H9 (cell line): Measurements from ENCODE around the gene TBC1D1. TPM values are rescaled to one million over a fixed set of nuclear protein-coding genes. Genes with fewer than 3 reads are reported as not detected.

Experiments used
- DNase-seq: peaks from one replicate; pipeline ENCODE4 v3.0.0-alpha.2; 2017
- H2AFZ ChIP-seq: one replicate; pipeline ENCODE4 v1.6.1; 2013; ENCODE audit warnings: mild to moderate bottlenecking, low read length, control low read depth, moderate library complexity
- H2AK5ac ChIP-seq: 2 replicates; pipeline ENCODE4 v1.6.1; 2013; ENCODE audit warnings: low read length, control low read depth, mixed read lengths; ENCODE audit not compliant: insufficient read length
- H2BK120ac ChIP-seq: one replicate; pipeline ENCODE4 v1.6.1; 2013; ENCODE audit warnings: low read depth, mild to moderate bottlenecking, low read length, control low read depth, inconsistent platforms; ENCODE audit not compliant: poor library complexity, severe bottlenecking
- H2BK12ac ChIP-seq: 2 replicates; pipeline ENCODE4 v1.6.1; 2013; ENCODE audit warnings: low read length, control low read depth, mixed read lengths, low read depth; ENCODE audit not compliant: insufficient read length
- H2BK15ac ChIP-seq: 2 replicates; pipeline ENCODE4 v1.6.1; 2013; ENCODE audit warnings: low read depth, low read length, control low read depth
- H2BK20ac ChIP-seq: one replicate; pipeline ENCODE4 v1.6.1; 2013; ENCODE audit warnings: low read depth, mild to moderate bottlenecking, low read length, control low read depth, inconsistent platforms; ENCODE audit not compliant: poor library complexity, severe bottlenecking
- H2BK5ac ChIP-seq: 2 replicates; pipeline ENCODE4 v1.6.1; 2013; ENCODE audit warnings: low read length, control low read depth, mixed read lengths; ENCODE audit not compliant: insufficient read length
- H3K14ac ChIP-seq: 2 replicates; pipeline ENCODE4 v1.6.1; 2013; ENCODE audit warnings: low read length, control low read depth; ENCODE audit not compliant: insufficient read depth
- H3K18ac ChIP-seq: 2 replicates; pipeline ENCODE4 v1.6.1; 2013; ENCODE audit warnings: low read depth, mild to moderate bottlenecking, mixed read lengths, low read length, control low read depth; ENCODE audit not compliant: insufficient read length
- H3K23ac ChIP-seq: 2 replicates; pipeline ENCODE4 v1.6.1; 2013; ENCODE audit warnings: low read length, control low read depth, mixed read lengths, low read depth; ENCODE audit not compliant: insufficient read length
- H3K23me2 ChIP-seq: 2 replicates; pipeline ENCODE4 v1.6.1; 2013; ENCODE audit warnings: low read depth, mild to moderate bottlenecking, mixed read lengths, low read length, control low read depth; ENCODE audit not compliant: insufficient read length, poor library complexity, severe bottlenecking
- H3K27ac ChIP-seq: 2 replicates; pipeline ENCODE4 v1.5.1; 2013; ENCODE audit warnings: low read length, control low read depth, mixed read lengths, low read depth; ENCODE audit not compliant: insufficient read length
- H3K27me3 ChIP-seq: 2 replicates; pipeline ENCODE4 v1.6.1; 2013; ENCODE audit warnings: low read length, control low read depth, inconsistent platforms; ENCODE audit not compliant: insufficient read depth
- H3K4ac ChIP-seq: 2 replicates; pipeline ENCODE4 v1.6.1; 2013; ENCODE audit warnings: low read depth, mild to moderate bottlenecking, control low read depth, inconsistent platforms, low read length, moderate library complexity
- H3K4me1 ChIP-seq: 2 replicates; pipeline ENCODE4 v1.6.1; 2013; ENCODE audit warnings: low read length, control low read depth, inconsistent platforms; ENCODE audit not compliant: insufficient read depth
- H3K4me2 ChIP-seq: 2 replicates; pipeline ENCODE4 v1.6.1; 2013; ENCODE audit warnings: low read length, control low read depth, mixed read lengths; ENCODE audit not compliant: insufficient read length, insufficient read depth
- H3K56ac ChIP-seq: 2 replicates; pipeline ENCODE4 v1.6.1; 2013; ENCODE audit warnings: low read depth, mild to moderate bottlenecking, mixed read lengths, low read length, control low read depth; ENCODE audit not compliant: insufficient read length
- H3K79me1 ChIP-seq: 2 replicates; pipeline ENCODE4 v1.6.1; 2013; ENCODE audit warnings: low read depth, mild to moderate bottlenecking, moderate library complexity, low read length, control low read depth, inconsistent platforms; ENCODE audit not compliant: insufficient read depth, poor library complexity, severe bottlenecking
- H3K79me2 ChIP-seq: 2 replicates; pipeline ENCODE4 v1.6.1; 2013; ENCODE audit warnings: low read length, control low read depth, inconsistent platforms; ENCODE audit not compliant: insufficient read depth
- H3K9ac ChIP-seq: 2 replicates; pipeline ENCODE4 v1.6.1; 2013; ENCODE audit warnings: low read length, control low read depth, mixed read lengths; ENCODE audit not compliant: insufficient read length; ENCODE audit errors: extremely low read depth
- H3K9me3 ChIP-seq: one replicate; pipeline ENCODE4 v1.6.1; 2013; ENCODE audit warnings: low read depth, low read length, inconsistent platforms; ENCODE audit not compliant: control insufficient read depth
- H3T11ph ChIP-seq: one replicate; pipeline ENCODE4 v1.6.1; 2013; ENCODE audit warnings: mild to moderate bottlenecking, low read length, control low read depth, inconsistent platforms
- H4K20me1 ChIP-seq: one replicate; pipeline ENCODE4 v1.6.1; 2013; ENCODE audit not compliant: control insufficient read depth, insufficient read length, insufficient read depth
- H4K5ac ChIP-seq: 2 replicates; pipeline ENCODE4 v1.6.1; 2013; ENCODE audit warnings: low read depth, mild to moderate bottlenecking, mixed read lengths, low read length, control low read depth; ENCODE audit not compliant: insufficient read length
- H4K8ac ChIP-seq: replicated peaks from 2 replicates; pipeline ENCODE4 v1.6.1; 2013; ENCODE audit warnings: low read length, control low read depth, mixed read lengths, low read depth; ENCODE audit not compliant: insufficient read length
- H4K91ac ChIP-seq: 2 replicates; pipeline ENCODE4 v1.6.1; 2013; ENCODE audit warnings: low read depth, mild to moderate bottlenecking, moderate library complexity, mixed read lengths, low read length, control low read depth; ENCODE audit not compliant: insufficient read length
- H3K27ac Mint-ChIP-seq, 3 experiments: 2 replicates in 2 of 3; 3 replicates in 1 of 3; pipeline ENCODE4 v1.8.0; 2020 to 2021; ENCODE audit warnings: mixed read lengths in 3 of 3, mild to moderate bottlenecking in 1 of 3, moderate library complexity in 1 of 3
- H3K27me3 Mint-ChIP-seq: 2 replicates; pipeline ENCODE4 v1.8.0; 2021; ENCODE audit warnings: low read depth, mild to moderate bottlenecking, moderate library complexity, mixed read lengths
- H3K36me3 Mint-ChIP-seq, 3 experiments: 2 replicates in 2 of 3; 3 replicates in 1 of 3; pipeline ENCODE4 v1.8.0; 2020 to 2021; ENCODE audit warnings: low read depth in 3 of 3, mixed read lengths in 3 of 3; ENCODE audit not compliant: insufficient read depth in 1 of 3
- H3K4me1 Mint-ChIP-seq, 2 experiments: 2 replicates each; pipeline ENCODE4 v1.8.0; 2020; ENCODE audit warnings: mixed read lengths in 2 of 2
- H3K4me3 Mint-ChIP-seq, 2 experiments: 2 replicates in 1 of 2; 3 replicates in 1 of 2; pipeline ENCODE4 v1.8.0; 2020 to 2021; ENCODE audit warnings: mild to moderate bottlenecking in 2 of 2, mixed read lengths in 2 of 2, moderate library complexity in 1 of 2
- H3K9me3 Mint-ChIP-seq, 2 experiments: 2 replicates in 1 of 2; 3 replicates in 1 of 2; pipeline ENCODE4 v1.8.0; 2020; ENCODE audit warnings: mild to moderate bottlenecking in 2 of 2, mixed read lengths in 2 of 2, moderate library complexity in 1 of 2
- CTCF ChIP-seq: fragments of 200-600 bp; sonication (generic); conservative IDR thresholded peaks from 3 replicates; pipeline ENCODE4 v1.8.0; 2021; ENCODE audit warnings: antibody characterized with exemption, mild to moderate bottlenecking
- WGBS: extraction: QIAGEN DNeasy Blood & Tissue Kit; methylation state at CpG from one replicate; pipeline ENCODE4 v1.1.7; 2013; ENCODE audit warnings: missing lambda C conversion rate, low lambda C conversion rate, mixed read lengths; ENCODE audit not compliant: insufficient read length; ENCODE audit errors: extremely low coverage; 5-methylcytosine and 5-hydroxymethylcytosine counted together
- total RNA-seq: library from RNA; stranded (reverse); gene quantifications from 2 replicates; pipeline ENCODE4 v1.2.1, GENCODE V29; 2021

TBC1D1 gene
- total RNA-seq, 1 experiment from 2014 or later, result 109 TPM

- H3K4me1 Mint-ChIP-seq, result peaks cover 9 to 11% of the 10 kb centered on the region in 2 experiments
Observed at GRCh38 chr4:38150766-38151165, 259.9 kb downstream of the TBC1D1 start.

More at GRCh38 chr4:38150766-38151165, 259.9 kb downstream of the TBC1D1 start:
- no peak overlapping the region for H2BK120ac ChIP-seq
- no peak overlapping the region for H3K9ac ChIP-seq
- H3K4me1 ChIP-seq, result no peaks in the 10 kb centered on the region; the same call in 1 of the 2 replicates
- no peak for DNase-seq
- no peak overlapping the region for H3K4me3 Mint-ChIP-seq
- H4K91ac ChIP-seq, result no peak overlapping the region
- H4K5ac ChIP-seq, result no peak overlapping the region
- H3K23me2 ChIP-seq, result no peaks in the 10 kb centered on the region
- no peak overlapping the region for H2BK15ac ChIP-seq
- peaks cover 5% of the 10 kb centered on the region for H3K27me3 Mint-ChIP-seq
- TF ChIP-seq CTCF, result no peak
- H3T11ph ChIP-seq, result no peak overlapping the region
- no peak overlapping the region for H2BK20ac ChIP-seq
- no peak overlapping the region for H3K23ac ChIP-seq
- no peak overlapping the region for H3K18ac ChIP-seq
- H2BK12ac ChIP-seq, result no peak overlapping the region
- H3K9me3 Mint-ChIP-seq, result no peaks in the 10 kb centered on the region
- H3K4me2 ChIP-seq, result no peak overlapping the region
- H3K56ac ChIP-seq, result no peak overlapping the region
- H3K14ac ChIP-seq, result no peak overlapping the region
- no peak overlapping the region for H2BK5ac ChIP-seq
- no peaks in the 10 kb centered on the region for H3K79me1 ChIP-seq
- H3K9me3 ChIP-seq, result no peaks in the 10 kb centered on the region
- no peaks in the 10 kb centered on the region for H3K27me3 ChIP-seq
- WGBS, result no CpG with 5 or more reads among the region's 5 CpGs
- H2AK5ac ChIP-seq, result no peak overlapping the region
- H3K27ac Mint-ChIP-seq, result no peak overlapping the region
- H3K27ac ChIP-seq, result no peak overlapping the region
- H3K79me2 ChIP-seq, result no peaks in the 10 kb centered on the region
- H2AFZ ChIP-seq, result no peak overlapping the region
- no peak overlapping the region for H4K8ac ChIP-seq
- H4K20me1 ChIP-seq, result no peaks in the 10 kb centered on the region
- no peaks in the 10 kb centered on the region for H3K36me3 Mint-ChIP-seq
- H3K4ac ChIP-seq, result no peak overlapping the region
